Endothelial cell of umbilical vein (primary cell): Measurements from ENCODE around the gene GCLC. TPM values are rescaled to one million over a fixed set of nuclear protein-coding genes. Genes with fewer than 3 reads are reported as not detected.

ENCODE experiments used
- BruUV-seq: library from RNA; stranded (reverse); fragments of 400-500 nt; replicated peaks from 2 replicates; lab custom pipeline; 2021; lab: Mats Ljungman, UMichigan
- CTCF ChIA-PET: fragments of 300-600, 350-600 bp; sonication (Branson Sonifier 250); formaldehyde crosslinking; loops from one replicate; lab custom pipeline; 2021; ENCODE audit warnings: antibody characterized with exemption, inconsistent platforms; lab: Charles Lee
- POLR2A ChIA-PET: fragments of 300-600, 350-600 bp; sonication (Branson Sonifier 250); formaldehyde crosslinking; loops from one replicate; lab custom pipeline; 2021; ENCODE audit warnings: antibody characterized with exemption, inconsistent platforms; lab: Charles Lee
- DNase-seq: peaks from one replicate; pipeline ENCODE4 v3.0.0-alpha.2; 2011; ENCODE audit warnings: low read depth, low spot score
- FAIRE-seq: peaks from 2 replicates; lab custom pipeline; 2011; peaks lifted over from hg19 to GRCh38; lab: Jason Lieb, UNC
- H2AFZ ChIP-seq: 2 replicates; pipeline ENCODE4 v1.6.0; 2012; ENCODE audit warnings: low read depth, low read length, control low read depth, inconsistent platforms
- H3K27ac ChIP-seq: 2 replicates; pipeline ENCODE4 v1.5.1; 2011; ENCODE audit warnings: low read depth, mild to moderate bottlenecking, control low read depth, low read length, moderate library complexity; ENCODE audit not compliant: insufficient read depth
- H3K27me3 ChIP-seq, 2 experiments: 2 replicates each; pipeline versions ENCODE4 v1.6.0 to v1.6.1; 2011; ENCODE audit warnings: low read length in 2 of 2, mixed read lengths in 1 of 2; ENCODE audit not compliant: control insufficient read depth in 2 of 2, insufficient read depth in 2 of 2
- H3K36me3 ChIP-seq, 2 experiments: 2 replicates in 1 of 2; 3 replicates in 1 of 2; pipeline ENCODE4 v1.5.1; 2011; ENCODE audit warnings: low read length in 2 of 2, mild to moderate bottlenecking in 1 of 2, moderate library complexity in 1 of 2; ENCODE audit not compliant: control insufficient read depth in 2 of 2, insufficient read depth in 2 of 2; ENCODE audit errors: extremely low read depth in 1 of 2
- H3K4me1 ChIP-seq: 3 replicates; pipeline ENCODE4 v1.5.1; 2011; ENCODE audit warnings: mild to moderate bottlenecking, low read length; ENCODE audit not compliant: control insufficient read depth, insufficient read depth; ENCODE audit errors: extremely low read depth
- H3K4me2 ChIP-seq: 2 replicates; pipeline ENCODE4 v1.6.1; 2011; ENCODE audit warnings: low read length, control low read depth, mixed read lengths; ENCODE audit not compliant: insufficient read depth
- H3K4me3 ChIP-seq, 3 experiments: fragments of 200-600 bp in 1 of 3; sonication (generic), shearing (Covaris generic) in 1 of 3; replicated peaks in 1 of 3; 2 replicates each; pipeline ENCODE4 v1.5.1; 2011 to 2016; ENCODE audit warnings: control low read depth in 3 of 3, low read length in 3 of 3, mild to moderate bottlenecking in 2 of 3, inconsistent platforms in 1 of 3, low read depth in 1 of 3, moderate library complexity in 1 of 3; ENCODE audit not compliant: insufficient read depth in 1 of 3
- H3K79me2 ChIP-seq: 2 replicates; pipeline ENCODE4 v1.6.0; 2012; ENCODE audit warnings: low read length, inconsistent platforms; ENCODE audit not compliant: control insufficient read depth, insufficient read depth
- H3K9ac ChIP-seq: replicated peaks from 2 replicates; pipeline ENCODE3; 2011; ENCODE audit warnings: low read length, control low read depth; ENCODE audit not compliant: insufficient read depth; ENCODE audit errors: extremely low read depth
- H3K9me1 ChIP-seq: replicated peaks from 3 replicates; pipeline ENCODE4 v1.6.0; 2011; ENCODE audit warnings: mild to moderate bottlenecking, low read length; ENCODE audit not compliant: control insufficient read depth, insufficient read depth; ENCODE audit errors: extremely low read depth
- H3K9me3 ChIP-seq: replicated peaks from 2 replicates; pipeline ENCODE4 v1.5.1; 2012; ENCODE audit warnings: low read length, inconsistent platforms; ENCODE audit not compliant: control insufficient read depth, insufficient read depth
- H4K20me1 ChIP-seq: replicated peaks from 2 replicates; pipeline ENCODE3; 2011; ENCODE audit warnings: mild to moderate bottlenecking, low read length; ENCODE audit not compliant: control insufficient read depth, insufficient read depth; ENCODE audit errors: extremely low read depth
- CTCF ChIP-seq, 2 donors: IDR thresholded peaks; 1 replicate in 1 of 2; 2 replicates in 1 of 2; pipeline ENCODE4 v1.5.1; 2011; ENCODE audit warnings: low read length in 2 of 2, mild to moderate bottlenecking in 2 of 2, moderate library complexity in 2 of 2, control low read depth in 1 of 2, inconsistent platforms in 1 of 2, low read depth in 1 of 2; ENCODE audit not compliant: insufficient read depth in 1 of 2; ENCODE audit errors: extremely low read depth in 1 of 2
- EZH2 ChIP-seq: IDR thresholded peaks from 2 replicates; pipeline ENCODE4 v1.6.1; 2012; ENCODE audit warnings: borderline replicate concordance, low read depth, mild to moderate bottlenecking, moderate library complexity, low read length, inconsistent platforms; ENCODE audit not compliant: severe bottlenecking
- FOS ChIP-seq: IDR thresholded peaks from 2 replicates; pipeline ENCODE4 v1.6.1; 2011; ENCODE audit warnings: mild to moderate bottlenecking, low read length, moderate library complexity, borderline replicate concordance; ENCODE audit not compliant: insufficient read depth
- GATA2 ChIP-seq: IDR thresholded peaks from 2 replicates; pipeline ENCODE4 v1.7.0; 2011; ENCODE audit warnings: low read depth, mild to moderate bottlenecking, moderate library complexity, mixed read lengths, low read length; ENCODE audit not compliant: insufficient read length, insufficient read depth
- JUN ChIP-seq: IDR thresholded peaks from 2 replicates; pipeline ENCODE4 v1.6.1; 2011; ENCODE audit warnings: borderline replicate concordance, low read depth; ENCODE audit not compliant: insufficient read length, insufficient read depth
- MAX ChIP-seq: IDR thresholded peaks from 2 replicates; pipeline ENCODE4 v1.6.1; 2011; ENCODE audit not compliant: insufficient read depth, insufficient read length
- MYC ChIP-seq: IDR thresholded peaks from one replicate; pipeline ENCODE4 v1.6.1; 2011; ENCODE audit warnings: mild to moderate bottlenecking, low read depth, low read length
- POLR2A ChIP-seq: IDR thresholded peaks from 2 replicates; pipeline ENCODE4 v1.6.1; 2012; ENCODE audit warnings: low read depth, mild to moderate bottlenecking, control low read depth, low read length
- POLR2AphosphoS5 ChIP-seq: IDR thresholded peaks from 2 replicates; pipeline ENCODE4 v1.6.1; 2012; ENCODE audit warnings: low read depth, mild to moderate bottlenecking, control low read depth, low read length, moderate library complexity; ENCODE audit not compliant: insufficient read depth
- dilution Hi-C: fragments of 300-500 bp; cut with MboI; formaldehyde crosslinking; loops from one replicate; pipeline ENCODE4 v1.15.0; 2019; ENCODE audit warnings: low sequenced_read_pairs; ENCODE audit not compliant: extremely low pct_ligation_motif_present
- intact Hi-C: fragments of 100-400 bp; cut with micrococcal nuclease; formaldehyde crosslinking; loops from one replicate; pipeline ENCODE4 v1.10.0; 2022
- polyA plus RNA-seq, 4 experiments: library from polyadenylated mRNA; depleted of rRNA in 3 of 4; stranded (reverse) in 3 of 4; unstranded in 1 of 4; fragments of >200 nt; gene quantifications; 2 replicates each; pipeline versions ENCODE4 v1.2.1 to v1.2.3, GENCODE V29; 2011 to 2012; ENCODE audit warnings: missing spikeins in 1 of 4
- total RNA-seq: library from RNA; stranded (reverse); gene quantifications from 2 replicates; pipeline ENCODE4 v1.2.3, GENCODE V29; 2021

The GCLC gene
- total and polyA plus RNA-seq, 2 donors (not counting 3 experiments of a cell fraction or from before 2014, with no cell fraction given) = 7.3 to 22.8 TPM

- no peak for TF ChIP-seq MYC
- no peak for TF ChIP-seq JUN
- TF ChIP-seq CTCF (IDR thresholded peaks at IDR 0.05; ENCODE audit: extremely low read depth in 1 of 2, insufficient read depth in 1 of 2, low read depth in 1 of 2, low read length in 2 of 2) = no peak
- POLR2A ChIA-PET = no interaction called here
These were observed 38.1 kb upstream of the GCLC start for GRCh38 chr6:53582963-53583362.

GRCh38 chr6:53581856-53582255, 37.0 kb upstream of the GCLC start:
- ChIA-PET CTCF (no interaction called here), POLR2A (interaction anchor here (0.6 kb wide), 1 partner anchor 11 kb away, joined by 4 read pairs; no protein-coding TSS in a partner anchor)
- TF ChIP-seq EZH2 = no peak
- no peak for TF ChIP-seq FOS
- TF ChIP-seq CTCF (IDR thresholded peaks at IDR 0.05; ENCODE audit: extremely low read depth in 1 of 2, insufficient read depth in 1 of 2, low read depth in 1 of 2, low read length in 2 of 2) = no peak
- no peak for TF ChIP-seq POLR2AphosphoS5
- TF ChIP-seq GATA2 = no peak
- TF ChIP-seq MYC = no peak
- no peak for TF ChIP-seq JUN
- no peak for TF ChIP-seq POLR2A
- TF ChIP-seq MAX = no peak
- Histone ChIP-seq H3K79me2 (no peaks in the 10 kb centered on the region), H3K4me1 (no peaks in the 10 kb centered on the region), H2AFZ (no peak overlapping the region), H3K27ac (no peak overlapping the region), H3K9ac (no peak overlapping the region), H3K9me1 (no peaks in the 10 kb centered on the region), H3K4me2 (no peak overlapping the region), H3K4me3 (no peak overlapping the region), H3K9me3 (no peaks in the 10 kb centered on the region), H4K20me1 (no peaks in the 10 kb centered on the region), H3K36me3 (no peaks in the 10 kb centered on the region), H3K27me3 (peaks cover 0 to 4% of the 10 kb centered on the region in 2 experiments)
- DNase-seq (no peak), FAIRE-seq (no peak)
- intact Hi-C loops (no loop called here), dilution Hi-C loops (no loop called here)
- BruUV-seq = no TSS peak

More at GRCh38 chr6:53582963-53583362, 38.1 kb upstream of the GCLC start:
- no peak overlapping the region for H3K27ac ChIP-seq
- H3K9me1 ChIP-seq = no peaks in the 10 kb centered on the region
- no peak for FAIRE-seq
- BruUV-seq = no TSS peak
- H2AFZ ChIP-seq = no peak overlapping the region
- CTCF ChIA-PET = no interaction called here
- H3K9me3 ChIP-seq = no peaks in the 10 kb centered on the region
- peaks cover 1 to 4% of the 10 kb centered on the region in 2 experiments for H3K27me3 ChIP-seq
- intact Hi-C loops (no loop called here), dilution Hi-C loops (no loop called here)
- no peak overlapping the region for H3K4me2 ChIP-seq
- H3K36me3 ChIP-seq = no peaks in the 10 kb centered on the region
- DNase-seq = no peak
- H3K79me2 ChIP-seq = no peaks in the 10 kb centered on the region
- H3K4me1 ChIP-seq = no peaks in the 10 kb centered on the region
- H3K4me3 ChIP-seq = no peak overlapping the region
- no peaks in the 10 kb centered on the region for H4K20me1 ChIP-seq
- no peak overlapping the region for H3K9ac ChIP-seq
